AG08396 (cell line): Measurements from ENCODE around the gene LEFTY1.

ENCODE experiments used
- DNase-seq: peaks from one replicate; pipeline ENCODE4 v3.0.0; 2012; ENCODE audit warnings: low spot score, mixed read lengths

The LEFTY1 gene

DNA sequence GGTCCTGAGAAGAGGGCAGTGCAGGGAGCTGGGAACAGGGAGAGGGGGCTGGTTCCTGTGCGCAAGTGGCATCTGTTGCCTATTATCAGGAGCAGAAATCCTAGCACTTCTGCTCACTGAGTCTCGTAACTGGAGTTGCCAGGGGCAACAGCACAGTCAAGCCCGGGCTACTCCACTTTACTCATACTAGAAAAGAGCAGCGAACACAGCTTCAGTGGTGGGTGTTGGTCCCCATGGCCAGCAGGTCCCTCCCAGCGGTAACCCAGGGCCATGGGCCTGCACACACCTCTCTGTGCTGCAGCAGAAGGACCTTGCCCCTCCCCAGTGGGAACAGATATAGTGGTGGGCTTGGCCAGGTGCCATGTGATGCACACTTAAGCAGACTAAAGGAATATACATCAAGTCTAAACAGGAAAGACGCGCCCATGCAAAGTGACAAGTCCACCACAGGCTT, 26.6 kb upstream of the LEFTY1 start:
- no peak for DNase-seq

DNA sequence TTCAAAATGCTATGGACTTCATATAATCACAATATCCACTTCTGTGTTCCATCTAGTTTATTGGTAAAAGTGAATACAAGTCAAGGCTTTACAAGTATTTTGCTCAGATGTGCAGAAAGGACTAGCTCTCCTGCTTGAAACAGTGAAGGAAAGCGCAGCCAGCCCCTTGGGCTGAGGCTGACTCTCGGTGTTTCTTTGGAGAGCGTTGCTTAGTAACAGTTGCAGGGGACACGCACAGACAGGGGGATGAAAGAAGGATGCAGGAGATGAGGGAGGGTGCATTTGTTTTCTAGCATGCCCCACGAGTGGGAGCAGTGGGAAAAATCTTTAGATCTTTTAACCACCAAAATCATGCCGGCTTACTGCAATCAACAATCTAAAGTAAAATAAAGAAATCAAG, 26.0 kb upstream of the LEFTY1 start:
- no peak for DNase-seq

DNA sequence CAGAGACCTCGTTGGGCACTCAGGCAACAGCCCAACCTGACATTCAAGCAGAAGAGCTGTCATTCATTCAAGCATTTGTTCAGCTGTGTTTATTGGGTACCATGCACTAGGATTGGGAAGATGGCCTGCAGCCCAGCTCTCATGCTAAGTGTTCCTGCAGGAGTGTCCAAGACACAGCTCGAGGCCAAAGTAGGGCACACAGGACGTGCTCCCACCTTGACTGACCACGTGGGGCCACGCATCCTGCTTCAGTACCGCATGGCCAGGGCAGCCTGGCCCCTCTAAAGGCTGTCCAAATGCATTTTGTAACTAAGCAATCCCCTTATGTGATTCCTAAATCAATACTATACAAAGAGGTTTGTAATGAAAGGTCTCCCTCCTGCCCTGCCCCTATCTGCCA, 25.4 kb upstream of the LEFTY1 start:
- no peak for DNase-seq

DNA sequence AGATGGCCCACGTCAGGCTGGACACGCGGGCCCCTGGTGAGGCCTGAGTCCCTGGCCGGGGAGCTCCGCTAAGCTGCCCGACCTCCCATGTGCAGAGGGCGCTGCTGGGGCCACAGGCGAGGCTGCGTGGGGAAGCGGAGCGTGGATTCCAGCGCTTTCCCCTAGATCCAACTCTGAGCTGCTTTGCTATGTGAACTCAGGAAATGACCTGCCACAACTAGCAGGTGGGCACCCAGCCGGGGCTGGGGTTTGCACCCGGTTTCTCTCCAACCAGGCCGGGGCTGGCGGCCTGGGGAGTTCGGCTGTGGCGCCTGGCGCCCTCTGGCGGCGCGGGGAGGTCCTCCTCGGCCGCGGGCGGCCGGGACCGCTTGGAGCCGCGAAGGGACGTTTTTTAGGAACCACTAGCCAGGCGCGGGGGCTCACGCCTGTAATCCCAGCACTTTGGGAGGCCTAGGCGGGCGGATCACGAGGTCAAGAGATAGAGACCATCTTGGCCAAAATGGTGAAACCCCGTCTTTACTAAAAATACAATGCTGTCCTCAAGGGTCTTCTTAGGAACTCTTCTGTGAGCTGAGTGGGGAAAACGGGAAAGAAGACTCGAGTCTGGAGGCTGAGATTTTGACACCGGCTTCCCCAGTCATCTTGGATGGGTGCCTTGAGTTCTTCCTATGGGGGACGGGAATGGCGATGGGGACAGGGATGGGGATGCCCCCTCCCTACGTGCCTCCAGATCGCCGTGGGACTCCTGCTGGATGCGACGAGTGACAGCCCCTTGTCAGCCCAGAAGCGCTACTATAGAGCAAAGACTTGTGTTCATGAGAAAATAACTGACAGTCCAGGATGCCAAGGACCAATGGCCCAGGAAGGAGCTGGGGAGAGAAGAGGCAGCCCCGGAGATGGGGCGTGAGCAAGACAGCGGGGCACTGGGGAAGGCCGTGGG, 22.5 kb upstream of the LEFTY1 start:
- peak; percentile 85 for DNase-seq

DNA sequence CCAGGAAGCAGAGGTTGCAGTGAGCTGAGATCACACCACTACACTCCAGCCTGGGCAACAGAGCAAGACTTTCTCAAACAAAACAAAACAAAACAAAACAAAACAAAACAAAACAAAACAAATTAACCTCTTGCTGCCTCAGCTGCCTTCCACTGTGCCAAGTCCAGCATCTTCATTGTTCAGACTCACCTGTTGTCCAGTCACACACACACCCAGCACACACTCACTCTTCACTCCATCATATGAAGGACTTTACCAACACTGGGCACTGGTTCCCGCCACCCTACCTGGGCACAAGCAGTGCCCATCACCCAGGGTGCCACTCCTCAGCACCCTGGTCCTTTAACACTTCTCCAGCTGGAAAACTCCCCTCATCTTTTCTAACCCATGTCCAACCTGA, 20.5 kb upstream of the LEFTY1 start:
- DNase-seq: no peak

DNA sequence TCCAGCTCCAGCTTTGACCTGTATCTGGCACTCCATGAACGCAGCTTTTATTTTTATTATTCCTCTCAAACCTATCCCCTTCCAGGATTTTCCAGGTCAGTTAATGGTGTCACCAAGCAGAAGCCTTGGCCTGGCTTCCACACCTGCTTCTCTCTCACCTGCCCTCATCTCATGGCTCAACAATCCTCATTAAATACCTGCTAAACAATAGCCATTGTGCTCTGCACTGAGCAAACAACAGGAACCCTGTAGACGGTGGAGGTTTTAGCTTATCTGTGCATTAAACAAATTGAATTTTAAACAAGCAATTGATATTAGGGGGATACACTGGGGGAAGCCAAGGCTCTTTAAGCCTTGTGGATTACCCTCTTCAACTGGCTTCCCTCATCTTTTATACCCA, 19.8 kb upstream of the LEFTY1 start:
- no peak for DNase-seq

DNA sequence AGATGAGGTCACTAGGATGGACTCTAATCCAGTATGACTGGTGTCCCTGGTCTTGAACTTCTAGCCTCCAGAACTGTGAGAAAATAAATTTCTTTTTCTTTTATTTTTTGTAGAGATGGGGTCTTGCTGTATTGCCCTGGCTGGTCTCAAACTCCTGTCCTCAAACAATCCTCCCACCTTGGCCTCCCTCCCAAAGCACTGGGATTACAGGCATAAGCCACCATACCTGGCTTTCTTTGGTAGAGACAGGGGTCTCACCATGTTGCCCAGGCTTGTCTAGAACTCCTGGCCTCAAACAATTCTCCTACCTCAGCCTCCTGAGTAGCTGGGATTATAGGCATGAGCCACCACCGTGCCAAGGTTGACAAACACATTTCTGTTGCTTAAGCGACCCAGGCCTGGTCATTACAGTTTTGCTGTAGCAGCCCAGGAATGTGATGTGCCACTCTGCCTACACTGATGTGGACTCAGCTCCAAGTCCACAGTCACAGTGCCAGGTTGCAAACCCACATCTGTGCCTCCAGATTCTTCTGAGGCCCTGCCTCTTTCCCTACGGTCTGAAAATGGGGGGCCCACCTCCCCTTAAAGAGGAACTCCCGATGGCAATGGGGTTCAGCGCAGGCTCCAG, 19.2 kb upstream of the LEFTY1 start:
- DNase-seq: no peak

DNA sequence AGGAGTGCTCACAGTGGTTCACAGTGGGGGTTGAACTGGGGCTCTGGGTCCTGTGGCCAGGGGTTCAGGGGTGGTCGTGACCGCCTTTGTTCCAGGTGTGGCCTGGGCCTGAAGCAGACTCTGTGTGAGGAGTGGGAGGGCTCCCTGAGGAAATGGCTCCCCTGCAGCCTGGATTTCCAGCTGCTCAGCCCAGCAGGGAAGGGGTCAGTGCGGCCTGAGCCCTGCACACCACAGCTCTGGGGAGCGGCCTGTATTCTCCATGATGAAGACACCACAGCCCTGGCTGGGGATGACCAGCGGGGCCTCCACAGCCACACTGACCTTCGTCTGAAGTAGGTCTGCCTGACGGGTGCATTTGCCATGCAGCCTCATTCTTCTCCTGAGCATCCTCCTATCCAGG, 18.4 kb upstream of the LEFTY1 start:
- no peak for DNase-seq

DNA sequence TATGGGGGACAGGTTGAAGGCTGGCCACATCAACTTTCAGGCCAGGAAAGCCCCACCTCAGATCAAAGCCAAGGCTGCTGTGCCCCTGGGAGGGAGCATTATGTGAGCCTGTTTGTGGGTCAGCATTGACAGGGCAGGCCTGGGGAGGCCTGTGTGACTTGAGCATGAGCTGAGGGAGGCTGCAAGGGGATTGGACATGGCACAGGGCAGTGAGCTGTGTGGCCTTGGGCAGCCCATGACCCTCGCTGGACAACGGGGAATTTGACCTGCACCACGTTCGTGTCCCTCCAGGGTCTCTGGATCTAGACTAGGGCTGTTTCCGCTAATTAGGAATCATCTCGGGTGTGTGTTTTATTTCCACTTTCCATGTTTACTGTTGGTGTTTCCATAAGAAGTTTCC, 17.5 kb upstream of the LEFTY1 start:
- no peak for DNase-seq

DNA sequence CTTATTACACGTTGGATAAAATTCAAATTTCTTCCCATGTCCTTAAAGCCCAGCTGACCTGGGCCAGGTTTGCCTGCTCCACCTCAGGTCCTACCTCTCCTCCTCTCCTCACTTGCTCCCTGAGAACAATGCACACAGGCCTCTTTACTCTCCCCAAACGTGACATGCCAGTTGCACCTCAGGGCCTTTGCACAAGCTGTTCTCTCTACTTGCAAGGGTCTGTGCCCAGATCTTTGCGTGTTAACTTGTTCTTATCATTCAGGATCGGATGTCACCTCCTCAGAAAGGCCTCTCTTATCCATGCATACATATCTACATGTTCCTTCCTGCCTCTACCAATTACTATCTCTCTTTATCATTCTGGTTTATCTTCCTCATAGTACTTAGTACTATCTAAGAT, 14.7 kb upstream of the LEFTY1 start:
- DNase-seq: no peak

DNA sequence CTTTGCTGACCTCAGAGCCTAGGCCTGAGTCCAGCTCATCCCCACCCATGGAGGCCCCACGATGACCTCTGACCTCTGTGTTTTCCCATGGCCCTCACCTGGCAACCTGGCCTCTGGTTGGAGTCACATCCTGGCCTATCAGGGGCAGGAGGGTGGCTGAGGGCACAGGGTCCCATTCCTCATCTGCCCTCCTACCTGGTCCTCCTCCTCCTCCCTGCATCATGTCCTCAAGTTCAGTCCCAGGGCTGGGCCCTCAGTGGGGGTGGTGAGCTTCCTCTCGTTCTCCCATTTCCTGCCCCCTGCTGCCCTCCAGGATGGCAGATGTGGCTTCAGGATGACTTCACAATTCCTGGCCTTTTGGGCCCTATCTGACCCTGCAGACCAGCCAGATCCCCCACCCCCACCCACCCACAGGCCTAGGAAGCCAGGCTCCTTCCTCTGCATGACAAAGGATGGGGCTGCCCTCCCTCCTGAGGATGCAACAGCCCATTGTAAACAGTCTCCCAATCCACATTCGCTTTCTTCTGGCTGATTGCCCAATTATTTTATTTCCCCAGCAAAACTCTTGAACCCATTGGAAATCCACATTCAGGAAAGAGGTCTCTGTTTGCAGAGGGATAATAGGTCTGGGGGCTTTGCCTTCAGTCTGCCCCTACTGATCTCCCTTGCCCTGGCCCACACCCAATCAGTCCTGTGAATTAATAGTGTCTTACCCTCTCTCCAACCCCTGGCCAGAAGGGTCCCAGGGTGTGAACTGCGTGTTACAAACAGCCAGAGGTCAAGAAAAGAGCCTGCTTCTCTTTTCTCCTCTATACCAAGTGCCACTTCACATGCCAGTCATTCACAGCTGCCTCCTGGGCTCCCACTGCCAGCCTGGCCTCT, 10.3 kb upstream of the LEFTY1 start:
- no peak for DNase-seq

DNA sequence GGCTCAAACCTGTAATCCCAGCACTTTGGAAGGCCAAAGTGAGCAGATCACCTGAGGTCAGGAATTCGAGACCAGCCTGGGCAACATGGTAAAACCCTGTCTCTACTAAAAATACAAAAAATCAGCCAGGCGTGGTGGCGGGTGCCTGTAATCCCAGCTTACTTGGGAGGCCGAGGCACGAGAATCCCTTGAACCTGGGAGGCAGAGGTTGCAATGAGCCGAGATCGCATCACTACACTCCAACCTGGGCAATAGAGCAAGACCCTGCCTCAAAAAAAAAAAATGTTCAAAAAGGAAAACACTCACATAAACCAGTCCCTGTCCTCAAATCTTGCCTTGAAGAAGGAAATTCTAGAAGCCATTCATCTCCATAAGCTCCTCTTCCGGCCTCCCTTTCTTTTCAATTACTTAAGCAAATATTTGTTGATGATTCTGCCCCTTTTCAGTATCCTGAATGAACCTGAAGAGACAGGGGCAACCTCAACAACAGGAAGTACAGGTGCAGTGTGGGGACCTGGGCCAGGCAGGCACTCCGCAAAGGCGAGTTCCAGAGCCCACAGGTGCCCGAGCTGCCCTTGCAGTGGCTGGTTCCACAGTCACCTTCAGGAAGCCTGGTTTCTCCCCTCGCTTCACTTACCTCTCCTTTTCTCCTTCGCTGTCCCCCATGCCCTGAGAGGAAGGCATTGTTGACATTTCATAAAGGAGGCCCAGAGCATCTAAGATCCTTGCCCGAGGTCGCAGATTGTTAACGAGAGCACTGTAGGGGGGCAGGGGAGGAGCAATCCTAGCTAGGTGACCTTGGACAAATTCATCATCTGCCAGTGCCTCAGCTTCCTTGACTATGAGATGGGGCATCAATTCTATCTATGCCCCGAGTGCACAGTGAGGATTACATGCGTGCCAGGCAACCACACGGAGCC, 8.9 kb upstream of the LEFTY1 start:
- no peak for DNase-seq

DNA sequence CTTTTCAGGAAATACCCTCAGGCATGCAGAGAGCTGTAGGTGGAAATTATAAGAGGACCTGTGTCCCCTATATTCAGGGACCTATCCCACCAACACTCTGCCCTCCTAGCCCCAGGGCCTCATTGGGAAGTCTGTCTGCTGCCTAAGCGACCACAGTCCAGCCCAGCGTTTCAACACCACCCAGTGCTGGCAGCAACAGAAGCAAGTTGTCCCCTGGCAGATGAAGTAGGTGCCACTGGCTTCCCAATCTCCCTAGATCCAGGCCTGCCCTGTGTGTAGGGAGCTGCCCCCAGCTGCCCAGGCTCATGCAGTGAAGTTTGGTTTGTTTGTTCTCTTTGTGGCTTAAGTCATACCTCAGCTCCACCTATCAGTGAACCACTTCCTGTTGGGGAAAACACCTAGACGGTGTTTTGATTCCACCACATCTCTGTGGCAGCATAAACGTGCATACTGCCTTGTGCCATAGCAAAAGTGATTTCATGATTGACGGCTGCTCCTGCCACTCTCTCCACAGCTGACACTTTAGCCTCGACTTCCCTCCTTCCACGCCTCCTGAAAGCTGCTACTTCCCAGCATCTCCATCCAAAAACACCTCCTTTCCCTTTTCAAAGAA, 8.1 kb upstream of the LEFTY1 start:
- no peak for DNase-seq

DNA sequence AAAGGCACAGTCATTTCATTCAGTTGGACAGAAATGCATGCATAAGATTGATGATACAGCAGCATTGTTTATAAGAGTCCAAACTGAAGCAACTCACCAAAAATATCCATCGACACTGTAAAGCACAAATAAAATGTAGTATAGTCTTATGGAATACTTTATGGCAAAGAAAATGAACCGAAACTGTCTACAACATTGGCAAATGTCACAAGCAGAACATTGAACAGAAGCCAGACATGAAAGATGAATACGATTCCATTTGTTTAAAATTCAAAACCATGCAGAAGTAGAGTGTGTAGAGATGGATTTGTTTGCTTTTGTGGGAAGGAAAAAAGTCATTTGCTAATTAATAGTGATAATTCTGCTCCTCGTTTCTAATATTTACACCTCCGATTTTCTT, 7.5 kb upstream of the LEFTY1 start:
- DNase-seq: no peak

DNA sequence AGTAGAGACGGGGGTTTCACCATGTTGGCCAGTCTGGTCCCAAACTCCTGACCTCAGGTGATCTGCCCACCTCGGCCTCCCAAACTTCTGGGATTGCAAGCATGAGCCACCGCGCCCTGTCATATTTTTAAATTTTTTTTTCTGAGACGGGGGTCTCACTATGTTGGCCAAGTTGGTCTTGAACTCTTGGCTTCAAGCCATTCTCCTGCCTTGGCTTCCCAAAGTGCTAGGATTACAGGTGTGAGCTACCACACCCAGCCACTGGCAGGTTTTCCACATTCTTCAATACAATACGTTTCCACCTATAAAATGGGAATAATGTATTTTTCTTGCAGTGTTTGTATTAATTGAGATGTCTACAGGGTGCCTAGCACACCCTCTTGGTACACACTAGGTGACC, 3.4 kb upstream of the LEFTY1 start:
- no peak for DNase-seq

DNA sequence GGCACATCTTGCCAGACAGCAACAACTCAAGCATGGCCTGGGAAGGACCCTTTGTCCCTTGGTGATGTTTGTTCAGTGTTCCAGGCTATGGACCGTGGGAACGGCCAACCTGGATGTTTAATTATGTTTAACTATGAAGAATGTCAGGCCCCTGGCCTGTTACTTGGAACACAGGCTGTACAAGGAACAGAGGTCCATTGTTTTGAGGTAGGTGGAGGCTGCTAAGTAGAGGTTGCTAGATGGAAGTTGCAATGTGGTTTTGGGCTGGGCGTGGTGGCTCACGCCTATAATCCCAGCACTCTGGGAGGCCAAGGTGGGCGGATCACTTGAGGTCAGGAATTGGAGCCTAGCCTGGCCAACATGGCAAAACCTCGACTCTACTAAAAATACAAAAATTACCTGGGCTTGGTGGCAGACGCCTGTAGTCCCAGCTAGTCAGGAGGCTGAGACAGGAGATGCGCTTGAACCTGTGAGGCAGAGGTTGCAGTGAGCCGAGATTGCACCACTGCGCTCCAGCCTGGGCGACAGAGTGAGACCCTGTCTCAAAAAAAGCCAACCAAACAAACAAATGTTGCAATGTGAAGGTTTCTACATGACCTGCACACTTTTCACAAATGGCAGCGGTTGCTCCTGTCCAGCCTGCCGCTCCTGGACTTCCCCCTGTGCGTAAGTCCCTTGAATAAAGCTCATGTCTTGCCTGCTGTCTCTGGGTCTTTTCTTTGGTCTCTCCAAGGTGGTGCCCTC, 2.5 kb upstream of the LEFTY1 start:
- DNase-seq: no peak

DNA sequence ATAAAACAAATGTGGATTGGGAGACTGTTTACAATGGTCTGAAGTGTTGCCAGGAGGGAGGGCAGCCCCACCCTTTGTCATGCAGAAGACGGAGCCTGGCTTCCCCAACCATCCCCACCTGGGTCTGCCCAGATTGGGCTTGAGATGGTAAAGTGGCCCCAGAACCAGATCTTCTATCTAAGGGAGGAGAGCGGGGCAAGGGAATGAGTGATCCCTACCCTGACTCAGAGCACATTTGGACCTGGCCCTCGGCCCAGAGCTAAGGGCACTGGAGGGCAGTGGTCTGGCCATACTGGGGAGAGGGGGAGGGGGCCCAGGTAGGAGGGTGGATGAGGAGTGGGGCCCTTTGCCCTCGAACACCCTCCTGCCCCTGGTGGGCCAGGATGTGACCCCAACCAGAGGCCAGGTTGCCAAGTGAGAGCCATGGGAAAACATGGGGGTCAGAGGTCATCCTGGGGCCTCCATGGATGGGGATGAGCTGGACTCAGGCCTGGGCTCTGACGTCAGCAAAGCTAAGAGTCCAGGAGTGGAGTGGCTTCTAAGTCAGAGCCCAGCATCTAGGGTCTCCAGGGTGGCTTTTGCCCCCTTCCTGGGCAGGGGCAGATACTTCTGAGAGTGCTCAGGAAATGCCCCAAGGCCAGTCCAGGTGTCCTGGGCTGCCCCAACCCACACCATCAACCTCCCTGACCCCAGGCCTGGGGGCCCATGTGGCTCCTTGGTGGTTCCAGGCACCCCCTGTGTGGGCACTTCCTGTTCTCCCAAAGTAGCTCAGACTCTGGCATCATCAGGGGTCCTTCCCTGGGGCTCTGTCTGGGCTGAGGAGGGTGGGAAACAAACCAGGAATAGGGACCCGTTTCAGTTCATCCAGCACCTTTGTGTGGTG, 1.6 kb upstream of the LEFTY1 start:
- DNase-seq: no peak

DNA sequence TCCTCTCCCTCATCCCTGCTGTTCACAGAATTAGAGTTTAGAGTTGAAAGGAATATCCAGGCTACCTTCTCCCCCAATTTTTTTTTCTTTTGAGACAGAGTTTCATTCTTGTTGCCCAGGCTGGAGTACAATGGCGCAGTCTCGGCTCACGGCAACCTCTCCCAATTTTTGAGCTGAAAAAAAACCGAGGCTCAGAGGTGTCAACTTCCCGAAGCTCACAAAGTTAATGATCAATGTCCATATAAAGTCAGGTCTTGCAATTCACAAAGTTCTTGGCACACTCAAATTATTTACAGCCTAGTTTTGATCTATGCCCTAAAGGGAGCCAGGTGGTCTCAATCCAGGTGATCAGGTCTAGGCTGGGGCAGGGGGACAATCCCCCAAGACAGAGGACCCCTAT, 797 bp upstream of the LEFTY1 start:
- no peak for DNase-seq

DNA sequence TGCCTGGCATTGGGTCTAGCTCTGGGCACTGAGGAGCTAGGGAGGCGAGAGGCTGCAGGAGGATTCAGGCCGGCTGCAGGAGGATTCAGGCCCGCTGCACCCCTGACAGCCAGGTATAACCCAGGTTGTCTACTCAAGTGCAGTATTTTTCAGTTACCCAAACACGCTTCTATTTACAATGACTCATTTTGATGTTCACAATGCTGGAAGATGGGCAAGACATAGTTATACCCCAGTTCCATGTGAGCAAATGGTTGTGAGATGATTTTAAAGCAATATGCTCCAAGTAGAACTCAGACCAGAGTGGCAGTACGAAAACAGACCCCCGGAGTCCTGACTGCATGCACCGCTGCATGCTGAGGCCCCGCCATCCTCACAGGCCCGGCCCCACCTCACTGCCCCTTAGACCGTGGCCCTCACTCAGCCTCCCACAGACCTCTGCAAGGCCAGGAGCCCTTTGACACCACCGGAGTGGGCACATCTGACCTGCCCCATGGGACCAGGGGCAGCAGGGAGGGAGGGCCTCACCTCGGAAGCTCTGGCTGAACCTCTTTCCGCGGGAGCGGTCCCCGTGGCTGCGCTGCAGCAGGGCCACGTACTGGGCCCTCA, 553 bp downstream of the LEFTY1 start:
- DNase-seq: no peak
